ENCODE results near the gene XRCC1. TPM values are rescaled to one million over a fixed set of nuclear protein-coding genes. Genes with fewer than 3 reads are reported as not detected.

XRCC1 gene
- polyA plus RNA-seq, 1 experiment, result 15.2 TPM

DNA sequence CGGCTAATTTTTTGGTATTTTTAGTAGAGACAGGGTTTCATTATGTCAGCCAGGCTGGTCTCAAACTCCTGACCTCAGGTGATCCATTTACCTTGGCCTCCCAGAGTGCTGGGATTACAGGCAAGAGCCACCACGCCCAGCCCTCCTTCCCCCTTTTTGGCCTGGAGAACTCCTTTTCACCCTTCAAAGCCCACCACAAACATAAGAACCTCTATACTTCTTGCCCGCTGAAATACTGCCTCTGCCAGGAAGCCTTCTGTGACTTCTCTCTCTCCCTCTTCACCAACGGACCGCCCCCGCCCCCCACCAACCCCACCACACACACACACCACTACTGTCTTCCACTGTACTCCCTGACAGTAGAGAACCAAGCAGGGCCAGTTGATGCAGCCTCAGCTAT lies 41.6 kb upstream of the XRCC1 start:
- Histone ChIP-seq H3K9me3 (ENCODE audit: control insufficient read depth, insufficient read depth, low read length) (no peaks in the 10 kb centered on the region; the same call in 1 of the 2 replicates), H3K4me3 (ENCODE audit: low read depth, low read length) (no peak overlapping the region), H3K27ac (ENCODE audit: low read depth, low read length) (no peak overlapping the region), H3K27me3 (ENCODE audit: control insufficient read depth, insufficient read depth, low read length) (no peaks in the 10 kb centered on the region)
- no peak for DNase-seq (ENCODE audit: low read depth, low spot score)
- TF ChIP-seq, protein P1, sequence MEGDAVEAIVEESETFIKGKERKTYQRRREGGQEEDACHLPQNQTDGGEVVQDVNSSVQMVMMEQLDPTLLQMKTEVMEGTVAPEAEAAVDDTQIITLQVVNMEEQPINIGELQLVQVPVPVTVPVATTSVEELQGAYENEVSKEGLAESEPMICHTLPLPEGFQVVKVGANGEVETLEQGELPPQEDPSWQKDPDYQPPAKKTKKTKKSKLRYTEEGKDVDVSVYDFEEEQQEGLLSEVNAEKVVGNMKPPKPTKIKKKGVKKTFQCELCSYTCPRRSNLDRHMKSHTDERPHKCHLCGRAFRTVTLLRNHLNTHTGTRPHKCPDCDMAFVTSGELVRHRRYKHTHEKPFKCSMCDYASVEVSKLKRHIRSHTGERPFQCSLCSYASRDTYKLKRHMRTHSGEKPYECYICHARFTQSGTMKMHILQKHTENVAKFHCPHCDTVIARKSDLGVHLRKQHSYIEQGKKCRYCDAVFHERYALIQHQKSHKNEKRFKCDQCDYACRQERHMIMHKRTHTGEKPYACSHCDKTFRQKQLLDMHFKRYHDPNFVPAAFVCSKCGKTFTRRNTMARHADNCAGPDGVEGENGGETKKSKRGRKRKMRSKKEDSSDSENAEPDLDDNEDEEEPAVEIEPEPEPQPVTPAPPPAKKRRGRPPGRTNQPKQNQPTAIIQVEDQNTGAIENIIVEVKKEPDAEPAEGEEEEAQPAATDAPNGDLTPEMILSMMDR (IDR thresholded peaks at IDR 0.05; ENCODE audit: low read depth, low read length), result no peak
- ChIA-PET CTCF (no interaction called here), POLR2A (no interaction called here)

DNA sequence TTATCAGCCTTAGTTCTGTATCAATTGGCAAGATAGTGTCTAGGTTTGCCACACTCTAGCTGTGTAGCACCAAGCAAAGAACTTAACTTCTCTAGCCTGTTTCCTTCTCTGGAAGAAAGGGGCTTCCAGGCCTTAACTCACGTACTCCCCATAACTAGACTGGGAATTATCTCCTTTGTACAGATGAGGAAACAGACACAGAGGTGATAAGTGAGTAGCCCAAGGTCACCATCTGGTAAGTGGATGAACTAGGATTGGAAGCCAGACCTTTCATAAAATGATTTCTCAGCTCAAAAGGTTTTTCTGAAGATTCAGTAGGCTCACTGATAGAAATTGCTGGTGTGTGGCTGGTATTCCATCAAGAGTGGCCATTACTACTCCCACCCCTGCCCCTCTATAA lies 41.0 kb upstream of the XRCC1 start:
- Histone ChIP-seq H3K4me3 (ENCODE audit: low read depth, low read length) (no peak overlapping the region), H3K27ac (ENCODE audit: low read depth, low read length) (no peak overlapping the region), H3K9me3 (ENCODE audit: control insufficient read depth, insufficient read depth, low read length) (no peaks in the 10 kb centered on the region; the same call in 1 of the 2 replicates), H3K27me3 (ENCODE audit: control insufficient read depth, insufficient read depth, low read length) (no peaks in the 10 kb centered on the region)
- ChIA-PET CTCF (no interaction called here), POLR2A (no interaction called here)
- TF ChIP-seq, protein P1 (IDR thresholded peaks at IDR 0.05; ENCODE audit: low read depth, low read length), result no peak
- no peak for DNase-seq (ENCODE audit: low read depth, low spot score)

DNA sequence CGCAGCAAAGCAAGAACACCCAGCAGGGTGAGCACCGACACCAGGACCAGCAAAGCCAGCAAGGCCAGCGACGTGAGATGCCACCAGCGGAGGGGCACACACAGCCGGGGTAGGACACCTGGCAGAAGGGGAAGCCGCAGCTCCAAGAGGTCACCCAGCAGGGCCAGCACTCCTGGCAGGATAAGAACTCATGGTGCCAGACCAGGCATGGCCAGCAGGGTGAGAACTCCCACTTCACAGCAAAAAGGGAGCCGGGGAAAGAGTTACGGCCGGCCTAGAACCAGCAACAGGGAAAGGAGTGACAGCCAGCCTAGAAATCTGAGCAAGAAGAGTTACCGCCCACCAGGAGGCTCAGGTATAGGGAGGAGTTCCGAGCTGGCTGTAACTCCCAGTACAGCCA lies 37.0 kb upstream of the XRCC1 start:
- Histone ChIP-seq H3K9me3 (ENCODE audit: control insufficient read depth, insufficient read depth, low read length) (no peaks in the 10 kb centered on the region), H3K27me3 (ENCODE audit: control insufficient read depth, insufficient read depth, low read length) (no peaks in the 10 kb centered on the region), H3K4me3 (ENCODE audit: low read depth, low read length) (no peak overlapping the region), H3K27ac (ENCODE audit: low read depth, low read length) (no peak overlapping the region)
- TF ChIP-seq, protein P1 (IDR thresholded peaks at IDR 0.05; ENCODE audit: low read depth, low read length), result no peak
- DNase-seq (ENCODE audit: low read depth, low spot score), result no peak
- POLR2A ChIA-PET, result no interaction called here
- CTCF ChIA-PET, result no interaction called here

DNA sequence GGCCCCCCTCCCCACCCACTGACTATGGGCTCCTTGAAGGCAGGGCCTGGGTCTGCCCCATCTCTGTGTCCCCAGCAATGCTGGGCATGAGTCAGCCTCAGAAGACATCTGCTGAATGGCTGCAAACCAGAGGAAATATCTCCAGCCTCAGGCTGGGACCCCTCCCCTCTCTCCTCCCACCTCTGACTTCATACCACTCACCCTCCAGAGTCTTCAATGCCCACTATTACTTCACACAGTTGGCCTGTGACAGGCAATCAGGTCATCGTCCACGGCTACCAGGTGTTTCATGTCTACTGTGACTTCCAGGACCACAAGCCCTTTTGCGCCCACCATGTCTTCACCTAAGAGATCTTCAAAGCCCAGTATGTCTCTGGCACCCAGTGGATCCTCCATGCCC lies 36.5 kb upstream of the XRCC1 start, which contains the start of gene SRRM5:
SRRM5 (plus strand) TSS at position 301 of the 400 bp plus-strand sequence; CDS start at position 335, 34 bp downstream.
- TF ChIP-seq, protein P1 (IDR thresholded peaks at IDR 0.05; ENCODE audit: low read depth, low read length), result no peak
- no peaks in the 10 kb centered on the region for H3K9me3 ChIP-seq (ENCODE audit: control insufficient read depth, insufficient read depth, low read length)
- H3K4me3 ChIP-seq (ENCODE audit: low read depth, low read length), result no peak within 1 kb of the TSS
- ChIA-PET POLR2A (no interaction called here), CTCF (no interaction called here)
- no peak within 1 kb of the TSS for H3K27ac ChIP-seq (ENCODE audit: low read depth, low read length)
- no peaks in the 10 kb centered on the region for H3K27me3 ChIP-seq (ENCODE audit: control insufficient read depth, insufficient read depth, low read length)
- DNase-seq (ENCODE audit: low read depth, low spot score), result no peak

DNA sequence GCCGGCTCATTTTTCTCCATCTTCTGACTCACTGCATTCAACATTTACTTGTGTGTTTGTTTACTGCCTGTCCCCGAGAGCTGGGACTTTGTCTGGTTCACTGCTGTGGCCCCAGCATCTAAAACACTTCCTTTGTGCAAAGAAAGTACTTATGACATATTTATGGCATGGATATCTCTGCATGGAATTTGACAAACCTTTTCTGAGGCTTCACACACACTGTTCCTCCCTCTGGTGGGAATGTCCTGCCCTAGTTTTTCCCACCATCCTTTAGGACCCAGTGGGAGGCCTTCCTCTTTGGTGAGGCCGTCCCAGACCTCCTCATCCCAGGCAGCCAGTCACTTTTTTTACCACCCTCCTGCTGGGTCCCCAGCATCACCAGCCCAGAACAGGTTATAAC lies 35.2 kb upstream of the XRCC1 start:
- Histone ChIP-seq H3K27ac (ENCODE audit: low read depth, low read length) (no peak overlapping the region), H3K4me3 (ENCODE audit: low read depth, low read length) (no peak overlapping the region), H3K9me3 (ENCODE audit: control insufficient read depth, insufficient read depth, low read length) (no peaks in the 10 kb centered on the region), H3K27me3 (ENCODE audit: control insufficient read depth, insufficient read depth, low read length) (no peaks in the 10 kb centered on the region)
- CTCF ChIA-PET, result interaction anchor here (1.3 kb wide), 1 partner anchor 16 kb away, joined by 4 read pairs; no protein-coding TSS in a partner anchor
- TF ChIP-seq, protein P1 (IDR thresholded peaks at IDR 0.05; ENCODE audit: low read depth, low read length), result no peak
- no peak for DNase-seq (ENCODE audit: low read depth, low spot score)
- POLR2A ChIA-PET, result no interaction called here
